AG04449 (cell line): ENCODE measurements around the gene KRTAP10-2.

Experiments
- CTCF ChIA-PET: fragments of 350-600 bp; formaldehyde crosslinking; extraction: SDS; loops from one replicate; lab custom pipeline; 2021; ENCODE audit warnings: antibody characterized with exemption; lab: Yijun Ruan, JAX
- POLR2A ChIA-PET: fragments of 400-600, 350-600 bp; formaldehyde crosslinking; extraction: SDS; loops from one replicate; lab custom pipeline; 2020; ENCODE audit warnings: antibody characterized with exemption, inconsistent platforms; lab: Yijun Ruan, JAX
- DNase-seq: peaks from one replicate; pipeline ENCODE4 v3.0.0-alpha.2; 2010; ENCODE audit warnings: low read depth, low spot score
- H3K4me3 ChIP-seq: 2 replicates; pipeline ENCODE4 v1.5.1; 2011; ENCODE audit warnings: low read depth, mild to moderate bottlenecking, control low read depth, low read length
- TF ChIP-seq, protein P1 (sequence below): IDR thresholded peaks from one replicate; pipeline ENCODE4 v1.5.1; 2011; ENCODE audit warnings: mild to moderate bottlenecking, moderate library complexity, low read length, control low read depth, inconsistent platforms; ENCODE audit not compliant: insufficient read depth; ENCODE audit errors: missing control alignments

KRTAP10-2 gene

DNA sequence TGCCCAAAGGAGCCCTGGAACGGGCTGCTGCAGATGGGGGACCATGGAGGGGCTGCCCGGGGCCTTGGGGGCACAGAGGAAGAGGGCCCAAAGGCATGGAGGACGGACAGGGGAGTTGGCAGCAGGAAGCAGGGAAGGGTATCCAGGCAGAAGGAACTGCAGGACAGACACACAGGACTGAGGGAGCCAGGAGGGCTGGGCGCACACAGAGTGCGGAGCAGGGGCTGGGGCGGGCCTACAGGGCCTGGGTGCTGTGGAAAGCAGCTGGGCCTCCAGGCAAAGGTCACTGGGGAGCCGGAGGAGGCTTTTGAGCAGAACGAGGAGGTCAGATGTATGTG lies 39.4 kb downstream of the KRTAP10-2 start:
- TF ChIP-seq, protein P1, sequence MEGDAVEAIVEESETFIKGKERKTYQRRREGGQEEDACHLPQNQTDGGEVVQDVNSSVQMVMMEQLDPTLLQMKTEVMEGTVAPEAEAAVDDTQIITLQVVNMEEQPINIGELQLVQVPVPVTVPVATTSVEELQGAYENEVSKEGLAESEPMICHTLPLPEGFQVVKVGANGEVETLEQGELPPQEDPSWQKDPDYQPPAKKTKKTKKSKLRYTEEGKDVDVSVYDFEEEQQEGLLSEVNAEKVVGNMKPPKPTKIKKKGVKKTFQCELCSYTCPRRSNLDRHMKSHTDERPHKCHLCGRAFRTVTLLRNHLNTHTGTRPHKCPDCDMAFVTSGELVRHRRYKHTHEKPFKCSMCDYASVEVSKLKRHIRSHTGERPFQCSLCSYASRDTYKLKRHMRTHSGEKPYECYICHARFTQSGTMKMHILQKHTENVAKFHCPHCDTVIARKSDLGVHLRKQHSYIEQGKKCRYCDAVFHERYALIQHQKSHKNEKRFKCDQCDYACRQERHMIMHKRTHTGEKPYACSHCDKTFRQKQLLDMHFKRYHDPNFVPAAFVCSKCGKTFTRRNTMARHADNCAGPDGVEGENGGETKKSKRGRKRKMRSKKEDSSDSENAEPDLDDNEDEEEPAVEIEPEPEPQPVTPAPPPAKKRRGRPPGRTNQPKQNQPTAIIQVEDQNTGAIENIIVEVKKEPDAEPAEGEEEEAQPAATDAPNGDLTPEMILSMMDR = no peak
- ChIA-PET POLR2A (no interaction called here), CTCF (interaction anchor here (1.5 to 4.1 kb wide), 3 partner anchors 21 to 282 kb away, joined by 3 to 37 read pairs (median 6); no protein-coding TSS in a partner anchor)
- no peak overlapping the region for H3K4me3 ChIP-seq
- DNase-seq = no peak

DNA sequence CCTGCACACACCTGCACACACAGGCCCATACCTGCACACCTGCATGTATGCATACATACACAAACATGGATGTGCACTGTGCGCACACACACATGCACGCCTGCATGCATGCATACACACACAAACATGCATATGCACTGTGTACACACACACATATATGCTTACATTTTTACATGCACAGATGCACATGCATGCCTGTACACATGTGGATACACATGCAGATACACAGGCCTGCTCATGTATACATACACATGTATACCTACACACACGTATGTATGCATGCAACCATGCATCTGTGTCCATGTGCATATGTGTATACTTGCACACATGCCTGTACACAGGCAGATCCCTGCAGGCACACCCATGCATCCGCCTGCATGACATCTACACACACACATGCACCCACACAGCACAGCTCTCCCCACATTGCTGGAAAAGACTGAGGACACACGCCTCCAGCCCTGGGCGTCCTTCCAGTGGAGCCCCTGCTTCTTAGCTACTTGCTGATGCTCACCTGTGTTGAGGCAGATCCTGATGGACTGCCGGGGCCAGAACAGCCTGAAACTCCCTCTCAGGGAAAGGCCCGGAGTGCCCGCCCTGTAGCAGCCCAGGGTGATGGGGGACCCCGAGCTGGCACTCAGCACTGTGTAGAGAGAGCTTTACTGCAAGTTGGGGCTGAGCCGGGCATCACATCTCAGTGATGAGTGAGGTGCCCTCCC lies 39.9 kb downstream of the KRTAP10-2 start:
- no peak overlapping the region for H3K4me3 ChIP-seq
- CTCF ChIA-PET = interaction anchor here (0.9 to 4.1 kb wide), 12 partner anchors 9 to 423 kb away, joined by 3 to 37 read pairs (median 4); no protein-coding TSS in a partner anchor
- DNase-seq = no peak
- POLR2A ChIA-PET = no interaction called here
- TF ChIP-seq, protein P1 = no peak

DNA sequence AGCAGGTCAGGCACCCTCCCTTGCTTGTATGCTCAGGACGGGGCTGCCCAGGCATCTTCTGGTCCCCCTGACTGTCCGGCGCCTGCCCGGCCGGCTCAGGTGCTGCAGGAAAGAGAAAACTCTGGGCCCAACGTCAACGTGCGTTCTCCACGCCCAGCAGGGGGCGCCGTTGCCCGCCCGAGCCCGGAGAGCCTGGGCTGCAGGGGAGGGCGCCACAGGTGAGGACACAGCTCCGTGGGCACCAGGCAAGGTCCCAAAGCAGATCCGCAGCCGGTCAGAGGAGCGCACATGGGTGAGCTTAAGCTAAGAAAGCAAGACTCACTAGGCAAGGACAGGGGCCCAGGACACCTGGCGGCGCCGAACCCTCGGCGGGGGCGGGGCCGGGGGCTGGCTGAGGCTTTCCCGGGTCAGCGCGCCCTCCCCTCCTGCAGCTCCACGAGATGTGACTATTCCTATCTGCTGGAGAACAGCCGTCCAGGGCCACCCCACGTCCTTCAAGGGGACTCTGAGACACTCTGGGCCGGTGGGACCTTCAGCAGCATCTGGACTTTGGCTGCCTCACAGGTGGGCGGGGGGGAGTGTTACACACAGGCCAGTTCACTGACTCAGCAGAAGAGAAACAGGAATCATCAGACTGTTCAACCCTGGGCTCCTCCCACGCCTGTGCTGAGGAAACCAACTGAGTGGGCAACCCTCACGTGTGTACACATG lies 40.6 kb downstream of the KRTAP10-2 start:
- DNase-seq = no peak
- no peak overlapping the region for H3K4me3 ChIP-seq
- POLR2A ChIA-PET = no interaction called here

DNA sequence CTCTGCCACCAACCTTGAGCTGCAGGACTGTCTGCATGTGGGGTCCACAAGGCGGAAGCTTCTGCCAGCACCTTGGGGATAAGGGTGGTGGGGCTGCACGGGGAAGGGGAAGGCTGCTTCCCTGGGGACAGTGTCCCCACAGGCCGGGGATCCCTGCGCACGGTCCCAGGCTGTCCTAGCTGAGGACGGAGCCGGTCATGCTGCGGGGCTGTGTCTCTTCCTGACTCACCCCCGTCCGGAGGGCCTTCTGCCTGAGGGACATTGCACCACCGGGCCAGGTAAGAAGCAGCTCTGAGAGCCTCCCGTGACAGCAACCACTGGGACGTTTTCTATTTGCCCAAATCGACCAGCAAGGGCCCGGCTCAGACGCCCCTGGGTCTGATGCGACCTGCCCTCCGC lies 41.2 kb downstream of the KRTAP10-2 start:
- no peak overlapping the region for H3K4me3 ChIP-seq
- POLR2A ChIA-PET = no interaction called here
- CTCF ChIA-PET = interaction anchor here (0.8 to 4.1 kb wide), 15 partner anchors 10 to 628 kb away, joined by 3 to 37 read pairs (median 4); no protein-coding TSS in a partner anchor
- DNase-seq = no peak
- TF ChIP-seq, protein P1 = no peak

More for the DNA sequence above, 40.6 kb downstream of the KRTAP10-2 start:
- CTCF ChIA-PET = interaction anchor here (0.9 to 4.1 kb wide), 15 partner anchors 9 to 627 kb away, joined by 3 to 37 read pairs (median 4); no protein-coding TSS in a partner anchor
- TF ChIP-seq, protein P1 = peak; percentile 78

DNA sequence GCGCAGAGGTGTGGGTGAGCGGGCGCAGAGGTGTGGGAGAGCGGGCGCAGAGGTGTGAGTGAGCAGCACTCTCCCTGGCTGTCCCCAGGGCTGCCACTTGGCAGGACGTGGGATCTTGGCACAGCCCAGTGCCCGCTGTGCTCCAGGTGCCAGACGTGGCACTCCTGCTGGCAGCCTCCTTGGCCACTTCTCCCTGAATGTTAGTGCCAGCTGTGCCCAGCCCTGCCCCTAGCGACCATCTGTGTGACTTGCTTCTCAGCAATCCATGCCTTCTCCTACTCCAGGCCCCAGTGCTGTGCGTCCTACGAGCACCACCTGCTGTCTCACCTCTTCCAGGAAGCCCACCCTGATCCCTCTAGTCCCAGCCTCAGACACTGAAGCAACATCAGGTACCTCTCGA lies 41.8 kb downstream of the KRTAP10-2 start:
- POLR2A ChIA-PET = no interaction called here
- no peak overlapping the region for H3K4me3 ChIP-seq
- no peak for DNase-seq
- TF ChIP-seq, protein P1 = no peak
- CTCF ChIA-PET = interaction anchor here (0.8 to 4.1 kb wide), 10 partner anchors 11 to 628 kb away, joined by 3 to 37 read pairs (median 4); no protein-coding TSS in a partner anchor
